EH (cell line): ENCODE measurements around the gene DPY19L3.
"Not testable (repeated sequence)": the region's sequence is repeated elsewhere in the genome, so short reads cannot be mapped to it uniquely, and the experiment has no call there.

ENCODE experiments used
- DNase-seq: peaks from one replicate; pipeline ENCODE4 v3.0.0-alpha.2; 2015; ENCODE audit warnings: low read depth

The DPY19L3 gene

DNA sequence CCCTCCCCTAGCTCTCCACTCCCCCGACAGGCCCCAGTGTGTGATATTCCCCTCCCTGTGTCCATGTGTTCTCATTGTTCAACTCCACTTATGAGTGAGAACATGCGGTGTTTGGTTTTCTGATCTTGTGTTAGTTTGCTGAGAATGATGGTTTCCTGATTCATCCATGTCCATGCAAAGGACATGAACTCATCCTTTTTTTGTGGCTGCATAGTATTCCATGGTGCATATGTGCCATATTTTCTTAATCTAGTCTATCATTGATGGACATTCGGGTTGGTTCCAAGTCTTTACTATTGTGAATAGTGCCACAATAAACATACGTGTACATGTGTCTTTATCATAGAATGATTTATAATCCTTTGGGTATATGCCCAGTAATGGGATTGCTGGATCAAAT is 106.9 kb downstream of the DPY19L3 start:
- DNase-seq = not testable (repeated sequence)

DNA sequence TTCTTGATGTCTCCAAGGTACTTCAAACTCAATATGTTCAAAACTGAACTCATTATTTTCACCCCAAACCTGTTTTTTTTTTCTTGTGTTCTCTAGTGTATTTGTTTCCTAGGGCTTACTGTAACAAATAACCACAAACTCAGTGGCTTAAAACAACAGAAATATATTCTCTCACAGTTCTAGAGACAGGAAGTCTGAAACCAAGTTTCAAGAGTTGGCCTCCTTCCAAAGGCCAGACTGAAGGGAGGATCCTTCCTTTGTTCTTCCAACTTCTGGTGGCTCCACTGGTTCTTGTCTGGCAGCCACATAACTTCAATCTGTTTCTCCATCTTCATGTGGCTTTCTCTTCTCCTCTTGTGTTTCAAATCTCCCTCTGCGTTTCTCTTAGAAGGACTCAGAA is 113.5 kb downstream of the DPY19L3 start:
- DNase-seq = peak; percentile 5

DNA sequence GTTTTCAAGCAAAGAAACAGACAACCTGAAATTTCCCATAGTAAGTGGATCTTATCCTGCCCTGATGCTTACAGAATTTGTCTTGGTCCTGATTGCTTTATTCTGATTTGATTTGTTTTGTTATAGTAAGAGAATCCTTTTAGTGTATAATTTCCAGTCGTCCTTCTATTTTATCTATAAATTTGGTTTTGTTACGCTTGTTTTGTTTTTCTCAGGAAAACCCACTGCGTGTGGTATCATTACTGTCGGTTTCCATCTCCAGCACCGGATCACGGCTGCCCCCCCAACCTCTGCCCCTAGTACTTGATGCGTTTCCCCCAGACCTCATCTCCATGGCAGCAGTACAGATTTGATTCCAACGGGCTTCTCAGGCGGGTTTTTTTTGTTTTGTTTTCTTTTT is 117.4 kb downstream of the DPY19L3 start:
- no peak for DNase-seq

DNA sequence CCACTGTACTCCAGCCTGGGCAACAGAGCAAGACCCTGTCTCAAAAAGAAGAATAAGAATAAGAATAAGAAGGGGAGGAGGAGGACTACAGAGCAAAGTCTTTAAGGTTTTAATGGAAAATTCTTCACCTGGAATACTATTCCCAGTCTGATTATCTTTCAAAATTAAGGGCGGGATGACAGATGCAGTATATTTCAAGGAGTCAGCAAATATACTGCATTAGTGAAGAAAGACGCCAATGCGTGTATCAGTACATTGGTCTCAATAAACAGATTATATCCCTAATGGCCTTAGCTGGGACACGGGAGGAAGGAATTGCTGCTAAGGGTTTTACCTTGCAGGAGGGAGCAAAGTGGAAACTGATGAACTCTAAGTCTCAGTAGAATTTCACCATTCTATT is 121.3 kb downstream of the DPY19L3 start:
- no peak for DNase-seq

DNA sequence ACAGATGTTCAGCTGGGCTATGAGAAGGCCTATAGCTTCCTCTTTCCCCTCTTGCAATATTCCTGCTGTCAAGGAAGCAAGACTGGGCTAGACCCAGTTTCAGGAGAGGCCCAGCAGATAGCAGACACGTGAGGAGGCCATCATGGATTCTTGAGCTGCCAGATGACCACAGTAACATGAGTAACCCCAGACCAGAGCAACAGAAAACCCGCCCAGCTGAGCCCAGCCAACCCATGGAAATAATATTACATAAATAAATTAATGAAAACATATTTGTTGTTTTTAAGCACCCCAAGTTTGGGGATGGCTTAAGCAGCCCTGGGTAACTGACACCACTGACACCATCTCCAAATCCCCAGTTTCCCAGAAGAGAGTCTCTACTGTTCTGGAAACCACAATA is 125.2 kb downstream of the DPY19L3 start:
- DNase-seq = no peak

DNA sequence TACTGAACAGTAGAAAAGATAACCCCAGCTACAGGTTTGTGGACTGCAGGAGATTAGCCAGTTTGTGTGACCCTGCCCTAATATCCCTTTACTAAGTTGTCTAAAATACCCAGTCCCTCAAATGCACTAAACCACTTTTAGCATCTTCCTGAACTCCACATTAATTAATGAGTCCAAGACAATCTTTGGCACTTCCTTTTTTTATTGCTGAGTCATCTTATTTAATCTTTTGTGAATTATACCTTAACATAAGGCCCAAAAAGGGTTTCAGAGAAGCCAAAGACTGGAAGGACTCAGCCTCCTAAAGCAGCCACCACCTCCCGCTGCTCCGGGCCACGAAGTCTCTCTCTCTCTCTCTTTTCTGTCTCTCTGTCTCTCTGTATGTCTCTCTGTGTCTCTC is 126.7 kb downstream of the DPY19L3 start:
- DNase-seq = no peak
